HG03108 (cell line): Measurements from ENCODE around the gene CACNA1C.

Source experiments
- ATAC-seq: cut with Tn5 transposase; IDR thresholded peaks from one replicate; pipeline ENCODE4 v1.9.1; 2021; ENCODE audit warnings: moderate library complexity; ENCODE audit not compliant: unreplicated experiment

CACNA1C gene

DNA sequence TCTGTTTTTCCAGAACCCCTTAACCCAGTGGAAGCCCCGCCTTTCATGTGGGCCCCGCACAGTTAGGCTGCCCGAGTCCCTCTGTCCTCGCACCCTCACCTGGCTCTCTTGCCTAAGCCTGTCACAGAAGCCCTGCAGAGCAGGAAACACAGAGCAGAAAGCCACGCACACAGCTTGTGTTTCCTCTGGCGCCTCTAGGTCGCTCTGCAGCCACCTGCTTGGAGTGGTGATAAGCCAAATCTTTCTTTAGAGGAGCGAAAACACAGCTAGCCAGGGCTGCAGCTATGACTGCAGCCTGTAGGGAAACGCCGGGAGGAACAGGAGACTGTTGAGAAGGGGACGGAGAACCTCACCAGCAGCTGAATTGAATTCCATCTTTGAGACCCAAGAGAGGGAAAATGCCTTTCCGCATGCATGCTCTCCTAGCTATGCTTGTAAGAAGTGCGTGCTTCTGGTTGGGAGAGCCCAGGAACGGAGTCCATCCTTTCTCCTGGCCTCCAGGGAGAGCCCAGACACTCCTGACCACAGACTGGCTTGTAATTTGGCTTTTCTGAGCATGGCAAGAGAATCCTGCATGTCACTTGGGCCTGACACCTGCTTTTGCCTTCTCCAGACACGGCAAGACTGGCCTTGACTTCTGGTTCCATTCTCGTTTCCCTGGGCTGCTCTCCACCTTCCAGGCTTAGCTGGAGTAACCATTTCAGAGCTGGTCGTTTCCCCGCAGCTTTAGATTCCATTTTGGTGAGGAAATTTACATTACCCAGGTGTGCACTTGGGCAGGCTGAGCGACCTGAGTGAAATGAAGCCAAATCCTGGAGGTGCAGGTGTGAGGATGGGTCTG is 301.6 kb downstream of the CACNA1C start:
- ATAC-seq, result no peak

DNA sequence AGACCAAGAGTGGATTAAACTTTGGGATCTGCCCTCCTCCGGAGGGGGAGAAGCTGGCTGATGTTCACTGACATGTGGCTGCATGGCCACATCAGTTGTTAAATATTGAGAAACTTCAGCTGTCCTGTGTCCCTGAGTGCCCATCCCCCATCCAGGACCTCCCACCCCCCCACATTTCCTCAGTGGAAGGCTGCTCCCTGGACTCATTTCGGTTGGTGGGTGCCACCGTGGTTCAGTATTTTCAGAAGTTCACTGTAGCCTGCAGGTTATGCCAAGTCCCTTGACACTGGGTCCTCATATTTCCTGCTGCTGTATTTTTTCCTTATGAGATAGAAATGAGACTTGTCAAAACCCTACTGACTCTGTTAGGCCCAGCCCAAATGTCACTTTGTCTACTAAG is 302.4 kb downstream of the CACNA1C start:
- ATAC-seq, result no peak

DNA sequence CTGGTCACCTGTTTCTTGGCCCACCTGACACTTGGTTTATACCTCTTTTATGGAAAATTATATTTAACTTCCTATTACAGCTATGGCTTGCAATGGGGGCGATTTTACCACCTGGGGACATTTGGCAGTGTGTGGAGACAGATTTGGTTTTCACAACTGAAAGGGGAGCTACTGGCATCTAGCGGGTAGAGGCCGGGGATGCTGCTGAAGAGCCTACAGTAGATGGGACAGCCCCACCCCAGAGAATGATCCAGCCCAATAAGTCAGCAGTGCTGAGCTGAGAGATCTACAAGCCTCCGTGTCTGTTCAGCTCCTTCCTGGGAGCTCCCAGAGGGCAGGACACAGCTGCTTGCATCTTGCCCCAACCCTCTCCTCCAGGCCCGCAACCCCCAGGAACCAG is 302.8 kb downstream of the CACNA1C start:
- ATAC-seq, result no peak

DNA sequence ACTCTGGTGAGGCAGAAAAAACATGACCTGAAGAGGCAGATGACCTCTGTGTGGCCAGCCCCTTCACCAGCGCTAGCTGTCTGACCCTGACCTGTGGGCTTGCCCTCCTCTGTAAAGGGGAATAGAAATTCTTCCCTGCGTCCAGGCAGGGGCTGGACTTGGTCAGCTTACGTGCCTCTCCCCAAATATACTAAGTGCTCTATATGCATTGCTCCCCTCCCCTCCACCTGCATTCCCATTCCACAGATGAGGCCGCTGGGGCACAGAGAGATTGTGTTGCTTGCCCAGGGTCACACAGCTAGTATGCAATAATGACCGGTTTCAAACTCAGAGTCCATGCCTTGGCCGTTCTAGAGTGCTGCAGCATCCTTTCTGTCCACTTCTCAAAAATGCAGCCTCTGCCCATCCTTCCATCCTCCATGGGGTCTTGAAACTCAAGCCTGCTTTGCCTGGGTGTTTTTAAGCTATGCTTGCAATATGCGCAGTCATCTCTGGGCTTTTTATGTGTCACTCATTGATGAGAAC is 303.9 kb downstream of the CACNA1C start:
- ATAC-seq, result no peak

DNA sequence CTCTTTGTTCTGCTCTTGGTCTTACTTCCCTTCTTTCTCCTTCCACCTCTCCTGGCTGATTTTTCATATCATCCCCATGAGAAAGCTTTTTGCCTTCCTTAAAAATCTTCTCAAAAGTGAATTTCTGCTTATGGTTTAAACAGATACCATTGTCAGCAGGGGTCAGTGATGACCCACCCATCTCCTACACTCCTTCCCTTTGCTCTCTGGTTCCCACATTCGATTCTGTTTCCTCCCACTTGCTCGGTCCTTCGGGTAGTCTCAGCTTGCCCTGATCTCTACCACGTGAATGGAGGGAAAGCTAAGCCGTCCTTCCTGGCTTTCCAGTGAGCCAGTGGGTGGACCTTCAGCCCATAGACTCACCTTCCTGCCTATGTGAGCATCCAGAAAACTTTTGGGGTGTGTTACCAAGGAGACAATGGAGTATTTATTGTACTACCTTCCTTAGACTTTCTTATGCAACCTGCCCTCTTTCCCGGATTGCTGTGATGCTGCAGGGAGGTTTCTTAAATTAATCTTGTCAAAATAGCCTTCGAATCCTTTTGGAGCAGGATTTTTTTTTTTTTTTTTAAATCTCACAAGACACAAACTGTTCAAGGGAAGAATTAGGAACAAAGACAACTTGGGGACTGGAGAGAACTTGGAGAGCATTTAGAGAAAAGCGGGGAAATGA is 306.3 kb downstream of the CACNA1C start:
- no peak for ATAC-seq

DNA sequence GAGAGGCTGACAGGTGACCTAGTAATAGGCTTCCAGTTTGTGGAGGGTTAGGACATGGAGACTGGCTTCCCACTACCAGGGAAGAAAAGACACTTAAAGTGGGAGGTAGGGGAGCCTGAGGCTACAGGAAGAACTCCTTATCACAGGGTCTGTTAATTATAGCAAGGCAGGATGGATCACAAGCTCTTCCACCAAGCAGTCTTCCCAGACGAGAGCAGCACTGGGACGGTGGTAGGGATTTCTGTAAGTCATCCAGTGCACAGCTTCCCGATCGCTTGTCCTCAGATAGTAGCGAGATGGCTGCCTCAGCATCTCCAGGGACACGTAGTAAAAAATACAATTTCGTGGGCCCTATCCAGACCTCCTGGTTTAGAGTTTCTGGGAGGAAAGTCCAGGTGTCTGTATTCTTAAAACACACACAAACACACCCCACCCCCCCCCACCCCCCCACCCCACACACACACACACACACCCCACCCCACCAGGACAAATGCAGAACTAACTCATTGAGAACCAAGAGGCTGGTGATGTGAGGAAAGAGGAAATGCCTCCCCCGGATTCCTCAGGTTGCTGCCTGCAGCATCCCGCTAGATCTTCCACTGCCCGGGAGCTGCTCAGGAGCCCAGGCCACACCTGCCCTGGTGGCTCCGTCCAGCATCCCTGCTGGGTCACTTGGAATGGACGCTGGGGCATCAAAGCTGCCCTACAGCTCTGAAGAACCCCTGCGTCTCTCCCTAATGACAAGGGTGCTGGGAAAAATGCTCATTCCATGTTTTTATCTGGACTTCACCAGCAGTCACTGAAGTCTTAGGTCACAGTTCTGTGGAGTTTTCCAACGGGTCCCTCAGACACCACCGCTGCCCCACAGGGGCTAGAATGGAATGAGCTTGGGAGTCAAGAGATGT is 307.2 kb downstream of the CACNA1C start:
- ATAC-seq, result no peak

DNA sequence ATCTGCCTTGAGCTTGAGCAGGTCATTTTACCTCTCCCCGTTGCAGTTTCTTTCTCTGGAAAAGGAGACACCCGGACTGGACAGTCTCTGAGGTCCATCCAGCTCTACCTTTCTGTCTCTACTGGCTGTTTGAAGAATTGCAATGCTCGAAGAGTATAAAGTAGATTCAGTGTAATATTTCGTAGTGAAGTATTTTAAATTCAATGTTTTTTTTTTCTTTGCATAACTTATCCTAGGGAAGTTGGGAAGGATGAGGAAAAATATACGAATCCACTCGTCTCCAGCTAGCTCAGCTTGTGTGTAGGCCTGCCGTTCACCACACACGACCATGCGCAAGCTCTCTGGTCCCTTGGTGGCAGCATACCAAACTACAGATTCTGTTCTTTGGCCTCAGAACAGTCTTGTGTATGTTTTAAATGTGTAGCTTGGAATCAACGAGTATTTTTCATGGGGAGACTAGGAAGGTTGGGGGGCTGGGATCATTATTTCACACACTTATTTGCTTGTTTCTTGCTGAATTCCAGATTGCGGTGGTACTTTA is 307.9 kb downstream of the CACNA1C start:
- no peak for ATAC-seq

DNA sequence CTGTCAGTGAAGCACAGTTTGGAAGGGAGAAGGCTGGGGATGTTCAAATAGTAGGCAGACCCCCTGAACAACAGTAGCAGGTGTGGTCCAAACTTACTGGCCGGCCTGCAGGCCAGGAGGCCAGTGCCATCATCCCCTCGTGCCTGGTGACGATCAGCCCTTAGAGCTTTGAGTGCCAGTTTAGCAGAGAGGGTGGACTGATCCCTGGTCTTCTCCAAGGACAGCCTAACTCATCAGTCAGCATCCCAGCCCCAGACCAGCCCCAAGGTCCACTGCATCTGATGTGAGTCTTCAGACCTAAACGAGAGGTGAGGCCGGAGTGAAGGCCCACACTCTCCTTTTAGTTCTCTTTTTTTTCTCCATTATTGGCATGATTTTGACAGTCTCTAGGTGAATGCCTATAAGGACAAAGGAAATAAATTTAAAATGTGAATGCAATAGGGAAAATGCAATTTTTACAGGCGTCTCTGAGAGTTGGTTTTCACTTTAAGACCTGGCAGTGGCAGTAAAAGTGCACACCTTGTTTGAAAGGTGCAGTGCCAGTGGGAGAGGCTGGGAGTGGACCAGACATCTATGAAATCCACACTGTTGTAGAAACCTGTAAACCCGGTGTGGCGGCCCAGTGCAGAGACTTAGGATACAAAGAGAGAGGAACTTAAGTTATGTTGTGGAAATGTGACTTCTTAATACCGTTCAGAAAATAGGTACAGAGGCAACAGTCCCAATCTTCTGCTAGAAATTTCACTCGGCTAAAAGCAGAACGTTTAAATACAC is 311.2 kb downstream of the CACNA1C start:
- no peak for ATAC-seq

DNA sequence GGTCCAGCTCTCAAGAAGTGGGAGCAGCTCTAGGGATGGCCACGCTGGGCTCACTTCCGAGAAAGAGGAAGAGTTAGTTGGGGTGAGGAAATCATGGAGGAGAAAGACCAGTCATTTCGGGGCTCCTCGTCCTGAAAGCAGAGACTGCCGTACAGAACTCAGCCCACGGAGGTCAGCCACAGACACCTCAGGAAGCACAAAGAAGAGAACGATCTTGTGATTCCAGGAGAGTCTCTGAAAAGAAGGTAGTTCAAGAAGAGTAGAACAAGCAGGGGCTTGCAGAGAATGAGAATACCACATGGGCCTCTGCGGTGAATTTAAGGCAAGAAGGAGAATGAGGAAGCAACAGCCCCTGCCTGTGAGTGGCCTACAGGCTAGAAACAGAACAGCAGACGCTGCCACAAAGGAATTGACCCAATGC is 311.9 kb downstream of the CACNA1C start:
- no peak for ATAC-seq

DNA sequence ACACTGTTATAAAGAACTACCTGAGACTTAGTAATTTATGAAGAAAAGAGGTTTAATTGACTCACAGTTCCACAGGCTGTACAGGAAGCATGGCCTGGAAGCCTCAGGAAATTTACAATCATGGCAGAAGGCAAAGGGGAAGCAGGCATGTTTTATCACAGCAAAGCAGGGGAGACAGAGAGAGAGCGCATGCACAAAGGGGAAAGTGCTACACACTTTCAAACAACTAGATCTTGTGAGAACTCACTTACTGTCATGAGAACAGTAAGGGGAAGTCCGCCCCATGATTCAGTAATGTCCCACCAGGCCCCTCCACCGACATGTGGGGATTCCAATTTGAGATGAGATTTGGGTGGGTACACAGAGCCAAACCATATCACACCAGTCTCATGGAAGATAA is 313.9 kb downstream of the CACNA1C start:
- no peak for ATAC-seq

DNA sequence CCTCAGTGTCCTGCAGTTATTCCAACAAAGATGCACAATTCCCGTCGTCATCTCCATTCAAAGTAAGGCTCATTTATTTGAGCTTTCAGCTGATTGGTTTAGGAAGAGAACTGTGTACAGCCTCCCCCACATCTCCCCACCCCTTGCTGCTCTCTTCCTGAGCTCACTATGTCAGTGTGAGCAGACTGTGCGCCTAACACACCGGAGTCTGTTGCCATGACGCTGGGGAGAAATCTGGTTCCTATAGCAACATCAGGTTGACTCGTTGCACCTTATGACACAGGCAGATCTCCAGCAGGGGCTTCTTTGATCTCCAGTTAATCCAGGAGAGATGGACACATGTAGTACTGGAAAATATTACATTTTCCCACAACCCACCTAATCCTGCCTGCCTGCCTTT is 319.4 kb downstream of the CACNA1C start:
- ATAC-seq, result no peak

DNA sequence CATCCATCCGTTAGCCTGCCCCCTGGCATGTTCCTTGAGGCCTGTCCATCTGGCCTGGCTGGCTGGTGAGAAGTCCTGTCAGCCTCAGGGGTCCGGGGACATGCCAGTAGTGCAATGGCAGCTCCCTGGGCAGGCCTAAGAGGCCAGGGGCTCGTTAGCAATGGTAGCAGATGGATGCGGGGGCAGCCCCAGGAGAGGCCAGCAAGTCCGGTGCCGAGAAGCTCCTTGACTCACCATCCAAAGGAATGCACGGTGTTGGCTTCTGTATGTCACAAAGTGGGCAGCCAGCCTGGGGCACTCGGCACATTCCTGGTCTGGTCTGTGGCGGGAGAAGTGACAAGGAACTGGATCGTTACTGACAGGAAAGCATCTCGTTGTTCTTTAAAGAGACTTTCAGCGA is 319.9 kb downstream of the CACNA1C start:
- no peak for ATAC-seq

DNA sequence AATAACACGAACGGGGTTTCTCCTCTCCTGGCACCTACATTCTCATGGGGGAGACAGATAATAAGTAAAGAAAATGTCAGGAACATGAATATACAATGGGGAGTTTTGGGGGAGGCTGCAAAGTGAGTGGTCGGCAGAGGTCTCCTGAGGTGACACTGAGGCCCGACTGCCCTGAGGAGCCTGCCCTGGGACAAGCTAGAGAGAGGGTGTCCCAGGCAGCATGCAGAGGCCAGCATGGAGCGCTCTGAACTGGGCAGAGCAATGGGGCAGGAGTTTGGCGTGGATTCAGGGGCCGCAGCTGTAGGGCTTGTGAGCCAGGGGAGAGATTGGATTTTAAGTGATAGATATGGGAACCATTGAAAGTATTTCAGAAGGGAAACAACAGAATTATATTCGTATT is 320.5 kb downstream of the CACNA1C start:
- ATAC-seq, result no peak

DNA sequence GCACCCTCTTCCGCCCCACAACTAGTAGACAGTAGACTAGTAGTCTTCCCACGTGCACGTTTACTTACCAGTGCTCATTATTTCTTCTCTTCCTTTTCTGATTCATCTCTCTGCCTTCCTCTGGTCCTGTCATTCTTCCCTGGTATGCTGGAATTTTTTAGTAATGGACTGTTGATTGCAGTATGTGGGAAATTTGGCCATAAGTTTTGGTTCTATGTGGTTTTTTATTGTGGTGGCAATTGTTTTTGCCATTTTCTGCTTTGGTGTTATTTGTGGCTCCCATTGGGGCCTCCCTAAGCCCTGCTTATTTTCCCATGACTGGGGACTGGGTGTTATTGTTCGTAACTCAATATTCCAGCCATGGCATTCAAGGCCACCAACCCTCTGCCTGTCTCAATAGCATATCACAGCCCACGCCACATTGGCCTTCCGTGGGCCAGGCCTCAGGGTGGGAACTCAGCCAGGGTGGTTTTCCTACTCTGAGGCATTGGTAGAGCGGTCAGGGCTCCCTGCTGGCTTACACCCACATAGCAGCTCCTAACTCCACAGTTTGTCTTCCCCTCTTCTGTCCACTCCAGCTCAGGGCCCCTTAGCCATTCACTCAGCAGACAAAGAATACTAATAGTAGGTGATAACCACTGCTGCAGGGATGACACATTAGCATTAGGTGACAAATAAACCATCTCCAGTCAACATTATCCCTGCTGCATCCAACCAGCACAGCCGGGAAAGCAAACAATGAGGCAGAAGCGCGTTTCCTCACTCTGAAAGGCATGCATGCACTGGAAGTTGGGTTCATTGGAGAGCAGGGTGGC is 321.5 kb downstream of the CACNA1C start:
- ATAC-seq, result no peak

DNA sequence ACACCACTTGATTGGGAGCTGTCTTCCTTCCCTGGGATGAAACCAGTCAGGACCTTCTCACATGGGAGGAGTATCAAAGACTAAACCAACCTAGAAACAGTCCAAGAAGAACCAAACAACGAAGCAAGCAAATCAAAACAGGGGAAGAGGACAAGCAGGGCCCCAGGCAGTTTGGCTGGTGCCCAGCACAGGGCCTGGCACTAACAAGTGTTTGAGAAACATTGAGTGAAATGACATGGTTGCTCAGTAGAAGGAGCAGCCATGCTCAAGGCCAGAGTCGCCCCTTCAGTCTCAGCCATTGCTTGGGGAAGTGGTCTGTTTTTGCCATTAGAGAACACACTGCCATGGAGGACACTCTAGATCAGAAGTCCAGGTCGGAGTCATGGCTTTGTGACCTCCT is 323.1 kb downstream of the CACNA1C start:
- ATAC-seq, result no peak

DNA sequence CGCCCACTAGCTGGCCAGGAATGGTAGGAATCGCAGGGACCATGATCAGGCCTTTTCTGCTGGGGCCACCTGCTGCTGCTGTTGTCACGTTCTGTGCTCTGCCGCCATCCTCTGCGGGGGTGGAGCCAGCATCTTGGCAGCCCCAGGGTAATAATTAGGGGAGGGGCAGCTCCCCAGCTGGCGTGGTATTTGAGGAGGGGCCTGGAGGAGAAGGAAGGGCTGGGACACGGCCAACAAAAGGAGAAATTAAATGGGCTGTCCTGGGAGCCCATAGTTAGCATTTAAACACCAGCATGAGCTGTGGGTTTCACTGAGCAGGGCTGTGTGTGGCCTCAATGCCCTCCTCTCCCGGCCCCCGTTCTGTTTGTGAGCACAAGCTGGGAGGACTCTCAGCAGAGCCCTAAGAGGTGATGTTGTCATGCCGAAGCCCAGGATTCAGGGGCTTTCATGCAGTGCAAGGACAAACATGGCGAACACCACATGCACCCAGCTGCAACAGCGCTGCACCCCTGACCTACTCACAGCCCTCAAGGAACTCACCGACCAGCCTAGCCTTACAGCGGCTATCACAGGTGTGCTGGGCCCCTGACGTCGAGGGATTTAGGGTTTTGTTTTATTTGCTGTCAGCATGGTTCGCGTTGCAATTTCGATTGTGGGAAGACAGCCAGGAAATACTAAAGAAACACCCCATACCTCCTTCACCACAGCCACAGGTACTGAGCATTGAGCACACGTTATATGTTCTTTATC is 324.3 kb downstream of the CACNA1C start:
- ATAC-seq, result no peak

DNA sequence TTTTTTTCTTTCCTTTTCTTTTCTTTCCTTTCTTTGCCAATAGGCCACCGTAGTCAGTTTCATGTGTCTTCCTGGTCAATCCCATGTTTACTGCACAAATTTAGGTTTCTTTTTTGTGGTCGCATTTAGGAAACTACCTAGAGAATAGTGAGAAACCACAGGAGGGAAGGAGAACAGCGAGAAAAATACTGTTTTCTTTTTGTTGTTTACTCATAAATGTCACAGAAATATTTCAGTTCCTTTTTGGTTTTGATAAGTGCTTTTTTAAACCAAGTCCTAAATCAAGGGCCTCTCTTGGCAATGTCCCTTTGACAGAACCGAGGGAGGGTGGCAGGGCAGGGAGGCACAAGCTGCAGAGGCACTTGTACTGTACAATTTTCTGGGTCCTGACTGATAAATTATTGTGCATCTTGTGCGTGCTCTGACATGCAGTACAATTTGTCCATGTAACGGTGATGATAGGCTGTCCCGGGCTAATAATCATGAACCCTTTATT is 326.1 kb downstream of the CACNA1C start:
- no peak for ATAC-seq

DNA sequence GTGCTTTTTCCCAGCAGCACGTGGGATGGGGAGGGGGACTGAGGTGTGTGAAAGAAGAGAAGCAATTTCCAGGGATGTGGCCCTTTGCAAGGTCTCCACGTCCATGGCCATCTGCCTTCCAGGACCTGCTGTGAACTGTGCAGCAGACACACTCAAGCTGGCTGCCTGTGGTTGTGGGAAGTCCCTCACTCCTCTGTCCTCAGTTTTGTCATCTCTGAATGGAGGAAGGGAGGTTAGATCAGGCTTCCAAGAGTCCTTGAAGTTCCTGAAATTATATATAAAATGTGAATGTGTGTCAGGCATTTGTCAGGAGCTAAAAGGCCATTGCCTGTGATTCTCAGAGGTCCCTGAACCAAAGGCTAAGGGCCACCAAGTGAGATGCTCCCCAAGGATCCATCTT is 328.2 kb downstream of the CACNA1C start:
- ATAC-seq, result no peak
